A172 (cell line): ENCODE results near the gene ANKS1A. TPM values are rescaled to one million over a fixed set of nuclear protein-coding genes. Genes with fewer than 3 reads are reported as not detected.
"Not testable (repeated sequence)": the region's sequence is repeated elsewhere in the genome, so short reads cannot be mapped to it uniquely, and the experiment has no call there.

Experiments
- DNase-seq: peaks from one replicate; pipeline ENCODE4 v3.0.0-alpha.2; 2015; ENCODE audit warnings: low spot score
- total RNA-seq: library from RNA; depleted of rRNA; stranded (reverse); fragments of >200 nt; shearing (Covaris generic); gene quantifications from 2 replicates; pipeline ENCODE4 v1.2.3, GENCODE V29; 2014; rRNA removed

ANKS1A gene
- total RNA-seq, 1 experiment from 2014 or later = 5.0 TPM

- peak; percentile 59 for DNase-seq
Measured at GRCh38 chr6:35096129-35096862, 207.2 kb downstream of the ANKS1A start.

- no peak for DNase-seq
Measured at GRCh38 chr6:35099116-35099515, 210.1 kb downstream of the ANKS1A start.

- DNase-seq = no peak
Measured at GRCh38 chr6:35105078-35105477, 216.0 kb downstream of the ANKS1A start.

GRCh38 chr6:35106061-35106460 is 217.0 kb downstream of the ANKS1A start:
- not testable (repeated sequence) for DNase-seq

GRCh38 chr6:35107208-35107607 is 218.2 kb downstream of the ANKS1A start:
- not testable (repeated sequence) for DNase-seq

- not testable (repeated sequence) for DNase-seq
Measured at GRCh38 chr6:35107761-35108160, 218.7 kb downstream of the ANKS1A start.

- no peak for DNase-seq
Measured at GRCh38 chr6:35108309-35108885, 219.3 kb downstream of the ANKS1A start.

GRCh38 chr6:35120746-35121145 is 231.7 kb downstream of the ANKS1A start:
- DNase-seq = no peak

GRCh38 chr6:35124356-35124755 is 235.3 kb downstream of the ANKS1A start:
- DNase-seq = no peak

- no peak for DNase-seq
Measured at GRCh38 chr6:35128042-35128441, 239.0 kb downstream of the ANKS1A start.

- no peak for DNase-seq
Measured at GRCh38 chr6:35128496-35128895, 239.4 kb downstream of the ANKS1A start.

GRCh38 chr6:35136185-35136584 is 247.1 kb downstream of the ANKS1A start:
- DNase-seq = no peak

GRCh38 chr6:35138191-35138590 is 249.1 kb downstream of the ANKS1A start:
- DNase-seq = not testable (repeated sequence)

GRCh38 chr6:35139470-35139869 is 250.4 kb downstream of the ANKS1A start:
- no peak for DNase-seq

- DNase-seq = peak; percentile 51
Measured at GRCh38 chr6:35139924-35140638, 251.0 kb downstream of the ANKS1A start.

GRCh38 chr6:35140639-35141006 is 251.6 kb downstream of the ANKS1A start:
- no peak for DNase-seq

Other genes with a start within 250 kb of the ANKS1A start
- gene ILRUN, start 192.5 kb upstream of the ANKS1A start, total RNA-seq = 37.8 and 40.5 TPM in 2 replicates
- 145 and 195 TPM in 2 replicates for gene SNRPC, start 131.8 kb upstream of the ANKS1A start, total RNA-seq
- 5.4 and 6.5 TPM in 2 replicates for gene BLTP3A, start 97.2 kb upstream of the ANKS1A start, total RNA-seq
- gene TAF11, start 1.2 kb upstream of the ANKS1A start, total RNA-seq = 38.4 and 53.2 TPM in 2 replicates